ENCODE measurements around the gene C11orf24. TPM values are rescaled to one million over a fixed set of nuclear protein-coding genes. Genes with fewer than 3 reads are reported as not detected.

Gene C11orf24
- total and polyA plus RNA-seq, 12 donors = 14.9 to 62.2 (median 30.8) TPM

DNA sequence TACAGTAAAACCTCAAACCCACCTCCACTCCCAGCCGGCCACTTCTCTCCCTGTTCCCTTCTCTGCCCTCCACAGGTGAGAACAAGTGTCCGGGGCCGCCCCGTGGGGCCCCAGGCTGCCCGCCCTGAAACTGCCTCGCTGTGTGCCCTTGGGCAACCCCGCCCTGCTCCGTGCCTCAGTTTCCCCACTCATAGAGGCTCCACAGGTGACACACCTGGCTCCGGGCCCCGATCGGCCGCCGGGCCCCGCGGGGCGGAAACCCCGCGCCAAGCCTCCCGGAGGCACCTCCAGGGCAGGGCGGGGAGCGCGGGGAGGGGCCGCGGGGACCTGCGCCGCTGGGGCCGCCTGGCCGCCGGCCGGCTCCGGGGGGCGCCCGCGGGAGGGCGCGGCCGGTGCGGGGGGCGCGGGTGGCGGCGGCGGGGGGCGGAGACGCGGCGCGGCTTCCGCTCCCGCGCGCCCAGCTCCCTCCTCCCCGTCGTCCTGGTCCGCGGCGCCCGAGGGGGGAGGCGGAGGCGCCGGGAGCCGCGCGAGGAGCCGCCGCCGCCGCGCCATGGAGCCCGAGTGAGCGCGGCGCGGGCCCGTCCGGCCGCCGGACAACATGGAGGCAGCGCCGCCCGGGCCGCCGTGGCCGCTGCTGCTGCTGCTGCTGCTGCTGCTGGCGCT lies 40.5 kb upstream of the C11orf24 start, which contains the start of gene LRP5:
Gene LRP5, plus strand, starts transcription at position 475 of the 663 bp plus-strand sequence. Its CDS starts 124 bp downstream, at position 599.
- peaks cover 22 to 49% (median 45%) of the 10 kb centered on the region in 9 donors for H3K4me1 ChIP-seq
- no peak for DNase-seq

DNA sequence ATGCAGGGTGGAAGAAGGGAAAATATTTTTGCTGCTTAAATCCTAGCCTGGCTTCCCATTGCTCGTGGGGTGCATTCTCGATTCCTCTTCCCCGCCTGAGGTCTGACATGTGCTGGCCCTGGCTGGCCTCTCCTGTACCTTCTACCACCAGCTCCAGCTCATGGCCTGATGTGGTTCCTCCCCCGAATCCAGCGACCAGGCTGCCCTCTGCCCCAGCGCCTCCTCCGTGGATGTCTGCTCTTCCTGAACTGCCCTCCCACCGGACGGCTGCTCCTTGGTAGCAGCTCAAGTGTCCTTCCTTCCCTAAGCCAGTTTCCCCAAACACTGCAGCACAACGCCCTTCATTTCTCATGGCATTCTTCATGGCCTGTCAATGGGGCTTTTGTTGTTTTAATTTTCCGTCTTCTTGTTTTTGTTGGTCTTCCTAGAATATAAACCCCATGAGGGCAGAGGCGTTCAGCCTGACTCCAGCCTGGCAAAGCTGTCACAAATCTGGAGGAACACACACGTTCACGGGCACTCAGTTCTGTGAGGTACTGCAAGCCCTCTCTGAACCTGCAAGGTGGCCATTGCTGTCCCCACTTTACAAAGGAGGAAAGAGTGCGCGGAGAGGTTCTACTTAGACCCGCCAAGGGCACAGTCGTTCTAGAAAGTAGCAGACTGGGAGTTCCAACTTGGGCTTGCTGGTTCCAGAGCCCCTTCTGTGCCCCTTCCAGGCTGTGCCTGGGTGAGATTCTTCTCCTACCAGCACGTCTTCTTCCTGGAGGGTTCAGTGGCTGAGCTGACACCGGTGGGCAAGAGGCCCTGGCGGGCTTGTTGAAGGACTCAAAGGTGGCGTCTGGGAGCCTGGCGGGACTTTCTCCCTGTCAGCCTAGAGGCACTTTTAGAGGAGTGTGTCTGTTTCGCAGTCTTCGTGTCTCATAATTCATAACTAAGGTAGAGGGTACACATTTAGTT lies 39.7 kb upstream of the C11orf24 start:
- Histone ChIP-seq H3K9me3 (no peaks in the 10 kb centered on the region), H3K27me3 (peaks cover 0 to 32% (median 0%) of the 10 kb centered on the region in 7 donors), H3K36me3 (no peaks in the 10 kb centered on the region), H3K4me3 (peak overlapping the region in 7 of 10 donors; percentile 29 to 66 (median 42)), H3K4me1 (peaks cover 14 to 41% (median 37%) of the 10 kb centered on the region in 9 donors), H3K27ac (peak overlapping the region in 9 of 10 donors; percentile 26 to 81 (median 69))
- DNase-seq = no peak
- no peak for ATAC-seq
- 74 to 82% methylated on average over 25 of the region's 25 CpGs for WGBS, 2 donors
- TF ChIP-seq, protein P1, sequence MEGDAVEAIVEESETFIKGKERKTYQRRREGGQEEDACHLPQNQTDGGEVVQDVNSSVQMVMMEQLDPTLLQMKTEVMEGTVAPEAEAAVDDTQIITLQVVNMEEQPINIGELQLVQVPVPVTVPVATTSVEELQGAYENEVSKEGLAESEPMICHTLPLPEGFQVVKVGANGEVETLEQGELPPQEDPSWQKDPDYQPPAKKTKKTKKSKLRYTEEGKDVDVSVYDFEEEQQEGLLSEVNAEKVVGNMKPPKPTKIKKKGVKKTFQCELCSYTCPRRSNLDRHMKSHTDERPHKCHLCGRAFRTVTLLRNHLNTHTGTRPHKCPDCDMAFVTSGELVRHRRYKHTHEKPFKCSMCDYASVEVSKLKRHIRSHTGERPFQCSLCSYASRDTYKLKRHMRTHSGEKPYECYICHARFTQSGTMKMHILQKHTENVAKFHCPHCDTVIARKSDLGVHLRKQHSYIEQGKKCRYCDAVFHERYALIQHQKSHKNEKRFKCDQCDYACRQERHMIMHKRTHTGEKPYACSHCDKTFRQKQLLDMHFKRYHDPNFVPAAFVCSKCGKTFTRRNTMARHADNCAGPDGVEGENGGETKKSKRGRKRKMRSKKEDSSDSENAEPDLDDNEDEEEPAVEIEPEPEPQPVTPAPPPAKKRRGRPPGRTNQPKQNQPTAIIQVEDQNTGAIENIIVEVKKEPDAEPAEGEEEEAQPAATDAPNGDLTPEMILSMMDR (IDR thresholded peaks at IDR 0.05) = no peak
- intact Hi-C loops (cut with DNase I) = loop anchor here in 8 of 10 donors (5.0 kb wide), 3 partner anchors 39 to 71 kb away; partner anchors contain the start of gene C11orf24 (in 1 of the 8)

More for the DNA sequence above, 40.5 kb upstream of the C11orf24 start, which contains the start of gene LRP5:
- TF ChIP-seq, protein P1 (IDR thresholded peaks at IDR 0.05) = no peak
- Histone ChIP-seq H3K4me3 (peak within 1 kb of the TSS; percentile 60 to 89 (median 72)), H3K9me3 (no peaks in the 10 kb centered on the region), H3K36me3 (no peaks in the 10 kb centered on the region), H3K27me3 (peaks cover 0 to 32% (median 0%) of the 10 kb centered on the region in 7 donors), H3K27ac (peak within 1 kb of the TSS; percentile 72 to 95 (median 86))
- peak in 3 of 8 donors; percentile 15 to 21 (median 17) for ATAC-seq
- 4 to 16% methylated on average over 17 to 84 of the region's 85 CpGs for WGBS, 2 donors
- intact Hi-C loops (cut with DNase I) = loop anchor here in 8 of 10 donors (5.0 kb wide), 3 partner anchors 40 to 70 kb away; partner anchors contain the start of gene C11orf24 (in 1 of the 8)

DNA sequence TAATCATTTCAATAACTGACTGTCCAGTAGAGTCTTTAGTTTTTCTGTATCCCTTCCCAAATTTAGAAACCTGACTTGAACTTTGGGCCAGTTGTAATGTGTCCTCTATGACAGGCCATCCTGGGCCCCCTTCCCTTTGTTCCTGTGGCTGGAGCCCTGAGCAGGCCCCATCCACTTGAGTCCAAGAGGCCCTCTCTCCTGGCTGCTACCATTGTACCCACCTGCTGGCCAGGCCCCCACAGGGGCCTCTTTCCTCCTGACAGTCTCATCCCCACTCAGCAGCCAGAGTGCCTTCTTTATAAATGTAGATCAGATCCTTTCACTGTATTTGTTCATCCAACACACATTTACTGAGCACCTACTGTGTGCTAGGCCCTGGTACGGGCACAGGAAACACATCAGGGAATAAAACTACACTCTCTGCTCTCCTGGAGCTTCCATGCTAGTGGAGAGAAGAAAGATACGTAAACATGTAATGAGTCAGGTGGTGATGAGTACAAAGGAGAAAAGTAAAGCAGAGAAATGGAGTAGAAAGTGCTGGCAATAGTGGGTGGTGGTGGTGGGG lies 37.9 kb upstream of the C11orf24 start:
- H3K4me3 ChIP-seq = no peak overlapping the region
- TF ChIP-seq, protein P1 (IDR thresholded peaks at IDR 0.05) = no peak
- no peaks in the 10 kb centered on the region for H3K9me3 ChIP-seq
- DNase-seq (no peak), ATAC-seq (no peak)
- intact Hi-C loops (cut with DNase I) = loop anchor here in 9 of 10 donors (5.0 to 10.0 kb wide), 4 partner anchors 37 to 135 kb away; partner anchors contain the start of gene C11orf24 (in 1 of the 9)
- H3K27ac ChIP-seq = no peak overlapping the region
- H3K4me1 ChIP-seq = peaks cover 7 to 24% (median 21%) of the 10 kb centered on the region in 9 donors
- 78 to 92% methylated on average over 2 of the region's 2 CpGs for WGBS, 2 donors
- no peaks in the 10 kb centered on the region for H3K36me3 ChIP-seq
- peaks cover 0 to 25% (median 0%) of the 10 kb centered on the region in 7 donors for H3K27me3 ChIP-seq
